ENCODE data around the gene TMEM63C.

- no peak for TF ChIP-seq POLR2A (IDR thresholded peaks at IDR 0.05)
- TF ChIP-seq CTCF (IDR thresholded peaks at IDR 0.05): no peak
These were observed 102.9 kb downstream of the TMEM63C start for GRCh38 chr14:77284466-77284865.

All from thyroid gland (tissue), 4 donors.